Astrocyte of the spinal cord (primary cell): ENCODE results near the gene POMT2.

Experiments
- DNase-seq: peaks from one replicate; pipeline ENCODE4 v3.0.0; 2011; ENCODE audit warnings: low read depth, low spot score
- H3K4me3 ChIP-seq: 2 replicates; pipeline ENCODE4 v1.5.1; 2011; ENCODE audit warnings: low read depth, mild to moderate bottlenecking, low read length, moderate library complexity
- CTCF ChIP-seq: IDR thresholded peaks from 2 replicates; pipeline ENCODE4 v1.5.1; 2012; ENCODE audit warnings: low read depth, mild to moderate bottlenecking, low read length, inconsistent platforms
- in situ Hi-C: cut with HindIII; loops from 2 replicates; pipeline ENCODE4 v1.10.0; 2017; ENCODE audit warnings: low sequenced_read_pairs

POMT2 gene, protein sequence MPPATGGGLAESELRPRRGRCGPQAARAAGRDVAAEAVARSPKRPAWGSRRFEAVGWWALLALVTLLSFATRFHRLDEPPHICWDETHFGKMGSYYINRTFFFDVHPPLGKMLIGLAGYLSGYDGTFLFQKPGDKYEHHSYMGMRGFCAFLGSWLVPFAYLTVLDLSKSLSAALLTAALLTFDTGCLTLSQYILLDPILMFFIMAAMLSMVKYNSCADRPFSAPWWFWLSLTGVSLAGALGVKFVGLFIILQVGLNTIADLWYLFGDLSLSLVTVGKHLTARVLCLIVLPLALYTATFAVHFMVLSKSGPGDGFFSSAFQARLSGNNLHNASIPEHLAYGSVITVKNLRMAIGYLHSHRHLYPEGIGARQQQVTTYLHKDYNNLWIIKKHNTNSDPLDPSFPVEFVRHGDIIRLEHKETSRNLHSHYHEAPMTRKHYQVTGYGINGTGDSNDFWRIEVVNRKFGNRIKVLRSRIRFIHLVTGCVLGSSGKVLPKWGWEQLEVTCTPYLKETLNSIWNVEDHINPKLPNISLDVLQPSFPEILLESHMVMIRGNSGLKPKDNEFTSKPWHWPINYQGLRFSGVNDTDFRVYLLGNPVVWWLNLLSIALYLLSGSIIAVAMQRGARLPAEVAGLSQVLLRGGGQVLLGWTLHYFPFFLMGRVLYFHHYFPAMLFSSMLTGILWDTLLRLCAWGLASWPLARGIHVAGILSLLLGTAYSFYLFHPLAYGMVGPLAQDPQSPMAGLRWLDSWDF

DNA sequence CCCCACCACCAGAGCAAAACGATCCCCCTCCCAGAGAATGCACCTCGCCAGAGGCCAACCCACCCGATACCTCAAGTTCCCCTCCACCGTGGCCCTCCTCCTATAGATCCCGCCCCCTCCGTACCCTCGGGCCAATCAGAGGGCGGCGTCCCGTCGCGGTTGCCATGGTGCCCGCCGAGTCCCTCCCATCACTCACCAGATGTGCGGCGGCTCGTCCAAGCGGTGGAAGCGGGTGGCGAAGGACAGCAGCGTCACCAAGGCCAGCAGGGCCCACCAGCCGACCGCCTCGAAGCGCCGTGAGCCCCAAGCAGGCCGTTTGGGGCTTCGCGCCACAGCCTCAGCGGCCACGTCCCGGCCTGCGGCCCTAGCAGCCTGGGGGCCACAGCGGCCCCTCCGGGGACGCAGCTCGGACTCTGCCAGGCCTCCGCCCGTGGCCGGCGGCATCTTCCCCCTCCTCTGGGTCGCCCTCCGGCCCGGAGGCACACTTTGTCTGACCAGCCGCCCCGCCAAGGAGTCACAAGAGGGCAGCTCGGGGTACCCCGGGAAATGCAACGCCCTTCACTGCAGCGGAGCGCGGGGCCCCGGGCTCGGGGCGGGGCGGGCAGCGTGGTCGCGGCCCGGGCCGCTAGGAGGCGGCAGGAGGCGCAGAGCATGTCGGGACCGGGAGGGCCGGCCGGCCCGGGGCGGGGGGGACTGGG, at the start of gene POMT2:
POMT2 (minus strand) TSS at position 646 of the 698 bp plus-strand sequence; CDS start at position 444, 202 bp downstream.
- TF ChIP-seq CTCF, result peak; percentile 24
- in situ Hi-C loops, result no loop called here
- DNase-seq, result peak; percentile 88
- H3K4me3 ChIP-seq, result peak within 1 kb of the TSS; percentile 81

DNA sequence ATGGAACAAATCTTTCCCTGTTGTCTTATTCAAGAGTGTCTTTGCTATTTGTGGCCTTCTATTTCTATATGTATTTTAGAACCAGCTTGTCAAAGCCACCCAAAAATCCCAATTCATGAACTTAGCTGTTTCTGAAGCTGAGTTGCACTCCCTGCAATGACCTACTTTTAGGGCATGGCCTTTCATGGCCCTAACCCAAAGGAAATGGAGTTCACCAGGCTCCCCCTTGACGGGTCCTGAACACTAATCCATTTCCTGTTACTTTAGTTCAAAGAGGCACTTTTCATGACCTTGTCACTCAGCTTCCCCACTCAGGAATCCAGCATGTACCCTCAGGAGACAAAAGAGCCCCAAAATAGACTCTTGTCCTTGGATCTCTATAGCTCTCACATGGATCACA, 48.6 kb upstream of the POMT2 start:
- no peak for DNase-seq
- no peak overlapping the region for H3K4me3 ChIP-seq
- in situ Hi-C loops, result no loop called here
- TF ChIP-seq CTCF, result no peak

DNA sequence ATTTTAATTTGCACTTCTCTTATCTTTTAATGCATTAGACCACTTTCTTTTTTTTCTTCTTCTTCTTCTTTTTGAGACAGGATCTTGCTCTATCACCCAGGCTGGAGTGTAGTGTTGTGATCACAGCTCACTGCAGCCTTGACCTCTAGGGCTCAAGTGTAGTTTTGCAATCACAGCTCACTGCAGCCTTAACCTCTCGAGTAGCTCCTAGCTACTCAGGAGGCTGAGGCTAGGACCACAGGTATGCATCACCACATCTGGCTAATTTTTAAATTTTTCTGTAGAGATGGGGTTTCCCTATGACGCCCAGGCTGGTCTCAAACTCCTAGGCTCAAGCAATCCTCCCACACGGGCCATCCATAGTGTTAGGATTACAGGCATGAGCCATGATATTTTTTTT, 43.5 kb upstream of the POMT2 start:
- in situ Hi-C loops, result no loop called here
- TF ChIP-seq CTCF, result no peak
- no peak for DNase-seq
- no peak overlapping the region for H3K4me3 ChIP-seq

GRCh38 chr14:77359626-77360025, 38.9 kb upstream of the POMT2 start:
- no peak overlapping the region for H3K4me3 ChIP-seq
- in situ Hi-C loops, result no loop called here
- no peak for DNase-seq
- TF ChIP-seq CTCF, result no peak

DNA sequence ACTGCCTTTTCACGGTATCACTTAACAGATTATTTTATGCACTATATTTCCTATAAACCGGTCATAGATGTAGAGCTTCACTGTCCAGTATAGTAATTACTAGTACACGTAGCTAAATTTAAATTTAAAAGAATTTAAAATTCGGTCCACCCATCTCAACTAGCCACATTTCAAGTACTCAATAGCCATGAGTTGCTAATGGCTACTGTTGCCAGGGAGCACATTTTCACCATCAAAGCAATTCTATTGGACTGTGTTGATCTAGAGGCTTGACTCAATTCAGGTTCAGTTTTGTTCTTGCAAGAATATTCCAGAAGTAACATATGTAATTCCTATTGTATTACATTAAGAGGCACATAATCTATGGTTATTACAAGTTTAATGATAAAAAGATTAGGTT, 36.2 kb upstream of the POMT2 start:
- in situ Hi-C loops, result no loop called here
- DNase-seq, result no peak
- H3K4me3 ChIP-seq, result no peak overlapping the region
- no peak for TF ChIP-seq CTCF

- no peak overlapping the region for H3K4me3 ChIP-seq
- no peak for DNase-seq
- in situ Hi-C loops, result no loop called here
- no peak for TF ChIP-seq CTCF
Measured at GRCh38 chr14:77355811-77356210, 35.1 kb upstream of the POMT2 start.
